NCI-H526 treated with DMSO at 0.1 percent for 48 hours (cell line): ENCODE results near the gene FAM228B.
"Not testable (repeated sequence)": the region's sequence is repeated elsewhere in the genome, so short reads cannot be mapped to it uniquely, and the experiment has no call there.

ENCODE experiments used
- DNase-seq: peaks from one replicate; lab custom pipeline; 2025; lab: John Stamatoyannopoulos, UW

Gene FAM228B

DNA sequence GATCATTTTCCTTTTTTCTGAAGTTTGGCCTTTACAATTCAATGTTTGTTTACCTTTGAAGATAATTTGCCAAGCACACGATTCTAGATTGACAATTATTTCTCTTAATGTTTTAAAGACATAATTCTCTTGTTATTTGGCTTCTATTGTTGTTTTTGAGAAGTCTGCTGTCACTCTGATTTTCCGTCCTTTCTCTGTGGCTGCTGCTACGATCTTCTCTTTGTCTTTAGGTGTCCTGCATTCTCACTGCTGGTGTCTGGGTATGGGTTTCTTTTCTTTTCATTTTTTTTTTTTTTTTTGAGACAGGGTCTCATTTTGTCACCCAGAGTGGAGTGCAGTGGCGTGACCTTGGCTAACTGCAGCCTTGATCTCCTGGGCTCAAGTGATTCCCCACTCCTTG lies 36.4 kb downstream of the FAM228B start:
- DNase-seq, result no peak

DNA sequence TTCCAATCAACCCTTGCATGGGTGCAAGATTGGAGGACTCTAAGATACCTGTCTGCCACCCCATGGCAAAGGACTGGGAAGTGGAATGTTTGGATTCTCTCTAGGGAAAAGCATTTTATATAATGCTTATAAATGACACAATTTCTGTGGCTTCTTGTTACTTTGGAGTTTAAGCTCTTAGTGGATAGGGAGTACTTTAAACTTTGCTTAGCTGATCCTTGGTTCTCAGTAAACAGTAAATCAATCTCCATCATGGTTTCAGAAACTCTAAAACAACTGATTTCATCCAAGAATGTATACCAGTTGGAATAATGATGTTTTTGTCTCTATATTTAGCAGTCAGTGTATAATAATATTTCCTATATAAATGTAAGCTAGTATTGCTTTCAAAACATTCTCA lies 37.5 kb downstream of the FAM228B start:
- no peak for DNase-seq

DNA sequence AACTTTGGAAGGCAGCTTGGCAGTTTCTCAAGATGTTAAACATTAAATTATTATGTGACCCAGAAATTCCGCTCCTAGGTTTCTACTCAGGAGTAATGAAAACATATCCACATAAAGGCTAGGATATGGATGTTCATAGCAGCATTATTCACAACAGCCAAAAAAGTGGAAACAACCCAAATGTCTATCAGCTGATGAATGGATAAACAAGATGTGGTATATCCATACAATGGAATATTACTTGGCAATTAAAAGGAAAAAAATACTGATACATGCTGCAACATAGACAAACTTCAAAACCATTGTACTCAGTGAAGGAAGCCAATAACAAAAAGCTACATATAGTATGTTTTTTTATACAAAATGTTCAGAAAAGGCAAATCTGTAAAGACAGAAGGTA lies 39.2 kb downstream of the FAM228B start:
- no peak for DNase-seq

DNA sequence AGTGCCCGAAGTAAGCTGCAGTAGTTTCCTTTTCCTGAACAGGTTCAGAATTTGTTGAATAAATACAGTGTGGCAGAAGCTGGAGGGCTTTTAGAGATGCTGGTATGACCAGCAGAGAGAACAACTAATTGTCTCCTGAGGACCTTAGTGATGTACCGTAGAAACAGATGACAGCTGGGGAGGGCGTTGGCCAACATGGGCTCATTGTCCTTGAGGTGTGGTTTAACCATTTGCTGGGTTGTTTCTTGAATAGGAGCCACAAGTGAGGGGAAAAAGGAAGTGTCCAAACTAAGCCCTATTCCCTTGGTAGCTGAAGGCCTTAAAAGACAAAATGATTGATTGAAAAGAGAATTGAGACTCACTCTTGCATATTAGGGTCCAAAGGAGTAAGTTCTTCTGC lies 39.9 kb downstream of the FAM228B start:
- no peak for DNase-seq

DNA sequence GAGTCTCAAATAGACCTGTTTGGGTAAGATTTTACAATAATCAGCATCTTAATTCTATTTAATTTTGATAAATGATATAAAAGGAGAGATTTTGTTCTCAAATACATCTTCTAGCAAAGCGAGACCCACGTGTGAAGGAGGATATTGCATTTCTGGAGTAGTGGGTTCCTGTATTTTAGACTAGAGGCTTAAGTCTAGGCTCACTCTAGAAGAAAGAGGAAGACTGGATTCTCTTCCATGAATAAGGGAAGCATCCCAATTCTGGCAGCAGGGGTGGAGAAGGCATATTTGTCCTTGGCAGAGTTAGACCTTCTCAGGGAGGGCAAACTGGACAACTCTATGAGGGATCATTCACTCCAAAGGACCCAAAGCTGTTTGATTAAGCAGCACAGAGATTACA lies 40.3 kb downstream of the FAM228B start:
- DNase-seq, result no peak

DNA sequence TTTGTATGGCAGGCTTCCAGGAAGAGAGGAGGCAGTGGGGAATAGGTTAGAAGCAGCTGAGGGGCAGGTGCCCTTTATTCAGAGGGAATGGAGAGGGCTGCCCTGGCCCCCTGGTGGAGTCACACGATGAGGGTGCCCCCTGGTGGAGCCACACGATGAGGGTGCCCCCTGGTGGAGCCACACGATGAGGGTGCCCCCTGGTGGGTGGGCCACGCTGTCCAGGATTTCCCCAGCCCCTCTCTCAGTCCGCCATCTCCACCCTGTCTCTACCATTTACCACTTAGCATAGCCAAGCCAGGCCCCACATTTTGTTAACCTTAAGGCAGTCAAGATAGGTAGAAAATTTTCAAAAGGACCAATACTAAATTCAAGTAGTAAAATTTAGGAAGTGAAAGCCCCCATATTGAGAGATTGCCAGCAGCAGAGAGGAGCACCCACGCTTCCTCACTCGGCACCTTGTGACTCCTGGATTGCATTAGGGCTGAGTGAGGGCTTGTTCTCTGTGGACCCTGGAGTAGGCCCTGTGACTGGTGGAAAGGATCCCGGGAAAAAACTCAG lies 41.2 kb downstream of the FAM228B start:
- DNase-seq, result no peak

DNA sequence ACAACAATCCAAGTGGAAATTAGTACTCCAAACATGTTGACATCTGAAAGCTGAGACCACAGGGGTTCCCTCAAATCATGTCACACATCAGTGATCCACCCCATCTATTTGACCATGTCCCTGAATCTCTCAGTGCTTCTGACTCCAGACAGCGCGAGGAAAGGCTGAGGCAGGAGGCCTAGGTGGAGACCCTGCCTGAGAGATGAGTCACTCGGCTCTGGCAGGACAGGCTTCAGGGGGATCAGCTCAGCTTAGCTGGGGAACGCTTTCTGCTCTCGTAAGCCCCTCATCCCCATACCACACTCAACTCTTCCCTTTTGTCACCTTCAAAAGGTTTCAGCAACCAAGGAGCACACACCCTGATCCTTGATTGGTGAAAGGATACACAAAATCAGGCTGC lies 45.8 kb downstream of the FAM228B start:
- DNase-seq, result no peak

DNA sequence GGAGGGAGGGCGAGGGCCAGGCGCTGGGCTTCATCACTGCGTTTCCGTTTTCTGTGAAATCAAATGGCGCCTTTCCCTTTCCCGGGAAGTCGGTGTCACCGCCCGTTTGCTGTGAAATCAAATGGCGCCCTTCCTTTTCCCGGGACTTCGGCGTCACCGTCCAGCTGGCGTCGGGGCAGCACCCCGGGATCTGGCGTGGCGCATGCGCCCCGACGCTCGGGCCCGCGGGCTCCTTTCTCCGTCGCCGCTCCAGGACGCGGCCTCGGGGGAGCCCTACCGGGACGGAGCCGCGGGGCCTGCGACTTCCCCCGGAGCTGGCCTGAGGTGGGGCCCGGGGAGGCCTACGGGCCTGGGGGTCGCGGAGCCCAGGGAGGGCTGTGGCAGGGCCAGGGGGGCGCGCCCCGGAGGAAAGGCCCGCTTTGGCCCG lies 51.6 kb downstream of the FAM228B start, which contains the start of gene FAM228A:
FAM228A (plus strand) TSS at position 203 of the 427 bp plus-strand sequence. CDS start 428 bp downstream, outside the sequence.
- no peak for DNase-seq

DNA sequence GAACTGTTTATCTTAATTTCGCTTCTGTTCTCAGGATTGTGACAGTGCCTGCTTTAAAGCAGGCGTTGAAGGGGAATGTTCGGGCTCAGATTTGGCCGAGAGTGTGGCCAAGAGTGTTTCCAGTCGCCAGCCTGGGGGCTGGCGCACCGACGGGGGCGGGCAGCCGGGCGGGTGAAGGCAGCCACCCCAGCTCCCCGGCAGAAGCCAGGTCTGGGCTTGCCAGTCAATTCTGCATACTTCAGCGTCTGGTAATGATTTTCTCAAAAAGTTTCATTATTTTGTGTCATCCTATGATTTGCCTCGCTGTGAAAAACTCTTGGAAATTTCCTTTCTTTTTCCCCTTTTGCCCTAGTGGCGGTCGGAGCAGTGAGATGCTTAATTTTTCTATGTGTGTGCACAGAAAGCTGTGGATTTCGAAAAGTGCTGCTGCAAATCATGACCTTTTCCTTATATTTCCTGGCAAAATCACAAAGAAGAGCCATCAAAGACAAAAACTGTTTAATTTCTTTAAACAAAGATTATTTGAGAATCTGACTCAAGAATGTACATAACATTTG lies 52.4 kb downstream of the FAM228B start:
- no peak for DNase-seq

DNA sequence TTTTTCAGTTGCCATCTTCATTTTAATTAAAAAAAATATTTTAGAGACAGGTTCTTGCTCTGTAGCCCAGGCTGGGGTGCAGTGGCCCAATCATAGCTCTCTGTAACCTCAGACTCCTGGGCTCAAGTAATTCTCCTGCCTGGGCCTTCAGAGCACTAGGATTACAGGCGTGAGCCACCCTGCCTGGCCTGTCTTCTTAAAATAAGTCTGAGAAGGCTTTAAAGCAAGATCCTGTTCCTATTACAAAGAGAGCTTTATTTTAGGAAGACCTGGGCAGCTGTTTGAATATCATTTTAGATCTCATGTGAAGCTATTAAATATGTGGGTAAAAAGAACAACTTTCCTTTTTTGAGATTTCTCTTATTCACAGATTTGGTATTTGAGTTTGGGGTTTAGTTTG lies 53.1 kb downstream of the FAM228B start:
- no peak for DNase-seq

DNA sequence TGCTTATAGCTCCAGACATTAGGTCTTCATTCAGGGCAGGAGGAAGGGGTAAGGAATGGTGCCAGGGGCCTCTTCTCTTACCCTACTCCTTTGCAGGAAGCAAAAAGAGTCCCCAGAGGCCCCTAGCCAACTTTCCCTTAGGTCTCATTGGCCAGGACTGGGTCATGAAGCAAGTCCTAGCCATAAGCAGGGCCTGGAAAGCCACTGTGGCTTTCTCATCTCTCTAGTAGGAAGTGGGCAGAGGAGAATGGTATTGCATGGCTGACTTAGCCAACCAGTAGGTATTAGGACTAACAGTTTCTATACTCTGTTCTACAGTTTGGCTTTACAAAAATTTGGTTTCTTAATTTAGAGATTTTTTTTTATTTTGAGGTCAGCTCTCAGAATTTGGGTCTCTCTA lies 56.4 kb downstream of the FAM228B start:
- no peak for DNase-seq

DNA sequence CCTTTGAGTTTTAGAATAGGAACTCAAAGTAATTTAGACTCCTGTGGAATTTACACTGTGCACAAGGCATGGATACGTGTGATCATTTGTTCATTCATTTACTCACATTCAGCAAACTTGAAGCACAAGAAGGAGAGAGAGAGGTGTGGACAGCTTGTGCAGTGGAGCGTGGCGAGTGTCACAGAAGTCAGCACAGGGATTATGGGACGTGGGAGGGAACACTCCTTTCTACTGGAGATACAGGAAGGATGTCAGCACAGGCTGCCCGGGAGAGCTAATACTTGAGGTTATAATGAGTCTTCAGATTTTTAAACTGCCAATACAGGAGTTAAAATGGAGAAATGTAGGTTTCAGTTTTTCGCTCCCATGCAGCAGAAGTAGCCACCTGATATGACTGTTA lies 58.6 kb downstream of the FAM228B start:
- peak; percentile 3 for DNase-seq

DNA sequence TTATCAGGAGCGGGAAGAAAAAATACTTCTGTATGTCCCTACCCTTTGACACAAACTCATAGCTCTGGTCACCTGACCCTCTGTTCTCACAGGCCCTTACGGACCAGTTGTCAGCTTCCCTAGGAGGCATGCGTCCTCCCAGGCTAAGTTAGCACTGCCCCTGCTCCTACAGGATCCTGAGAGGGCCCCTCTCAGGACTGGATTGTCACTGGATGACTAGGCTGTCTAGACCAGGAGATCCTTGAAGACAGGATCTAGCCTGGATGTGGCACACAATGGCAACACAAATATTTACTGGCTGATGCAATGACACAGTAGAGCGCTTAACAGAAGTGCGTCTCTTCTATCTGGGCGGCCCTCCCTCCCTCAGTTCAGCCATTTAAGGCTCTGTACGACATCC lies 59.2 kb downstream of the FAM228B start:
- DNase-seq, result no peak

DNA sequence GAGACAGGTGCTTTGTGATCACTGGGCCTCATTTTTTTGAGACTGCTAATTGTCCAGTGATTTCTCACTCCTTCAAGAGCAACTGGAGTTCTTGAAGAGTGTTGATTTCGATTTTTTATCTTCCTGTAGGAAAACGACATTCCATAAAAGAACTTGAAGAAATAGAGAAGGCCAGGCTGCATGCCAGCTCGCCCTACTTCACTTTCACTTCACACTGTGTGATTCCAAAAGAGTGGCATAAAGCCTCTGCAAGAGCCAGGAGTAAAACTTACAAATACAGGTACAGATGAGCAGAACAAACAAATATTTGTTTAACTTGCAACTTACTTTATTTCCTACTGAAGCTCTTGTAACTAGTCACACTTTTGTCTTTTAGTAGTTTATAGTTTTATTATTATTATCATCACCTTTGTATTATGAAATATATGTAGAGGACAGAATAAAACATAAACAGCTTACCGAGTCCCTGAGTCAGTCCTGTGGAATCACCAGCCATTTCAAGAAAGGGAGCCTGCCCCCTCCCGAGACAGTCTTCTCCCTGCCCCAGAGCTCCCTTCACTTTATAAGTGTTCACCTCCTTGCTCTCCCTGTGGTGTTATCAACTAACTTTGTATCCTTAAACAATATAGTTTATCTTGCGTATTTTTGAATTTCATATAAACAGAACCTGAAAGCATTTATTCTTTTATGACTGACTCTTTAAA lies 60.2 kb downstream of the FAM228B start:
- DNase-seq, result no peak

DNA sequence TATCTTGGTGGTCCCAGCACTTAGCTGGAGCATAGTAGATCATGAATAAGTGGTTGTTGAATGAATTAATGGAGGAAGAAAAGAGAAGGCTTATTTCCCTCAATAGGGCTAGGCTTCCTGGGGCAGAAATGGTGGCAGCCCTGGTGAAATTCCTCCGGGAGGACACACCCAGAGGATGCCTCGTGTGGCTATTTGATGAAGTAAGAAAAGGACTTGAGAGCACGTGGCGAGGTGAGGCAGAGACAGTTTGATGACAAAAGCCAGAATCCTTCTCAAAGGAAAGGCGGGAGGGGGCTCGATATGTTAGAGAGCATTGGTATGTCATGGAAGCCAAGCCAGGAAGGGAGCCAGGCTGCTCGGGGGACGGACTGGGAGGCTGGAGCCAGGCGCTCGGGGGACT lies 66.3 kb downstream of the FAM228B start:
- no peak for DNase-seq

DNA sequence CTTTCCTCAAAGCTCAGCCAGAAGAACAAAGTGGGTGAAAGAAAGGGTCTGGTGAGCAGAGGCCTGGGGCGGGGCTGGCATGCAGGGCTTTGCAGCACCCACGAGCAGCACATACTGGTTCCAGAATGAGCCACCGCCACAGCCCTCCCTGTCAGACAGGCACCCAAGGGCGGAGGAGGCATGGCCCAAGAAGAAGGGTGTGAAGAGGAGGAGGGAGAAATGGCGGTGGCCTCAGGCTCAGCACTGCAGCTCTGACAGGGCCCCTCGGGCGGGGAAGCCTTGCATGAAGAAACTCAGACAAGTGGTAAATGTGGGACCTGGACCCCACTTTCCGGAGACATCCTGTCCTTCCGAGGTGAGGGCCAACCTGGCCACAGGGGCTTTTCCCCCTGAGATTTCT lies 67.2 kb downstream of the FAM228B start:
- no peak for DNase-seq

DNA sequence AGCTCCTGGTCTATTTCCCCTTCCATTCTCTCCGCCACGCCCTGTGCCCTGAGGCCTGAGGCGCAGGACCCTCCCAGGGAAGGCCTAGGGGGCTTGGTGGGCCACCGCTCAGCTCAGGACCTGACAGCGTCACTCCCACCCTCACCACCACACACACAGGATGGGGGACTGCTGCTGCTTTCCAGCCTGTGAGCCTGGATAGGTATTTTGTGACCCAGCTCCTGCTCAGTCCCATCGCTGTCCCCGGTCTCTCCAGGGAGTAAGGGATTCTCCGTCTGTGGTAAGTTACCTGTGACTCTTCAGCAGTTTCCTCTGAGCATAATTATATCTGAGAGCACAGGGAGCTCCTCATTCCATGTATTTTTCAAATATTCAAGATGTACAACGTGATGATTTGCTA lies 67.9 kb downstream of the FAM228B start:
- no peak for DNase-seq

DNA sequence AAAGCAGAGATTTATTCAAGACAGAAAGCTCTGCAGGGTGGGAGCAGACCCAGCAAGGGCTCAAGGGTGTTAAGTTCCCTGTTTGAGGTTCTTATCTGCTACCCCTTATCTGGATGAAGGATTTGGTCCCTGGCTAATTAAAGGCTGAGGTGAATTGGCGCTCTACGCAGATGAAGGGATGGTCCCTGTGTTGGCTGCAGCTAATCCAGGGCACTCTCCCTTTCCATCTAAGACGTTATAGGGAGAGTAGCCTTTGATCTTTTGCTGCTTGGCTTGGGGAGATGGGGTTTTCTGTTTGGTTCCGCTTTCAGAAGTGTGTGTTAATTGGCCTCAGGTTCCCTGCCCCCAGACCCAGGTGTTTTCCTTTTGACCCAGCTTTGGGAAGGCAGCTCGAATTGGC lies 68.6 kb downstream of the FAM228B start:
- DNase-seq, result no peak

DNA sequence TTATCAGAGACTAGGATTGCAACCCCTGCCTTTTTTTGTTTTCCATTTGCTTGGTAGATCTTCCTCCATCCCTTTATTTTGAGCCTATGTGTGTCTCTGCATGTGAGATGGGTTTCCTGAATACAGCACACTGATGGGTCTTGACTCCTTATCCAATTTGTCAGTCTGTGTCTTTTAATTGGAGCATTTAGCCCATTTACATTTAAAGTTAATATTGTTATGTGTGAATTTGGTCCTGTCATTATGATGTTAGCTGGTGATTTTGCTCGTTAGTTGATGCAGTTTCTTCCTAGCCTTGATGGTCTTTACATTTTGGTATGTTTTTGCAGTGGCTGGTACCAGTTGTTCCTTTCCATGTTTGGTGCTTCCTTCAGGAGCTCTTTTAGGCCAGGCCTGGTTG lies 73.9 kb downstream of the FAM228B start:
- DNase-seq, result not testable (repeated sequence)

DNA sequence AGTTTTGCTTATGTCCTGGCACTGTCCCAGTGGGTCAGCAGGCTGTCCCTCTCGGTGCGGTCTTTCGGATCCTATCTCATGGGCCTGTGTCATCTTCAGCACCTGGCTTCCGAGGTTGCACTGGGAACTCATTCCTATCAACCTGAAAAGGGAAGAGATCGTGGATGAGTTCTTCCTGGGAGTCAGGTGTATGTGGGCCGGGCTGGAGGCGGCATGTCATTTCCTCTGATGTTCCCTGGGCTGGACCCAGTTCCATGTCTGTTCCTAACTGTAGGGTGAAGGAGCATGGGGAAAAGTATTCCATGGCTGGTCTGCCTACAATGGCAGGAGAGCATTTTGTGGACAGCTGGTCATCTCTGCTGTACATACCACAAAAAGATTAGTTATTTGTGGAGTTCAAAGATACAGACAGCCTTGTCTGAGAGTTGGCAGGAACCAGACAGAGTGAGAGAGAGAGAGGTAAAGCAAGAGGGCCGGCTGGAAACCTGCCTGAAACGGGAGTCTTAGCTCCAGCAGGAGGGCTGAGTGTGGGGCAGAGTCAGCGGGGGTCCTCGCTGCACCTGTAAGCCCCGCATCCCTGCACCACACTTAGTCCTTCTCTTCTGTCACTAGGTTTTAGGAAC lies 76.8 kb downstream of the FAM228B start:
- no peak for DNase-seq

DNA sequence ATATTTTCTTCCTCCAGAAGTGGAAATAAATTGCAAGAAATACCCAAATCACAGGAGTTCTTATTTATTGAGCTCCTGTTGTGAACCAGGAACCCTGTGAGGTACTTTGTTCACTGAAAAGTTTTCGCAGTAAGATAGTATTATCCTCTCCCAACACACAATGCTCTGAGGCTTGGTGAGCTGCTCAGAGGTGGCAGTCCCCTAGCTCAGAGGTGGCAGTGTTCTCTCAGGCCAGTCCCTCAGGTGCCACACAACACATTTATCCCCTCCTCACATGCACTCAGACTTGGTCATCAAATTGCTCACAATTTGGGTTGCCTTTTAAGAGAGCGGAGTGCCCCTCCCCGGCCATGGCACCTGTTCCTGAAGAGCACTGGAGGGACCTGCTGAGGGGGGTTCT lies 77.5 kb downstream of the FAM228B start:
- no peak for DNase-seq

DNA sequence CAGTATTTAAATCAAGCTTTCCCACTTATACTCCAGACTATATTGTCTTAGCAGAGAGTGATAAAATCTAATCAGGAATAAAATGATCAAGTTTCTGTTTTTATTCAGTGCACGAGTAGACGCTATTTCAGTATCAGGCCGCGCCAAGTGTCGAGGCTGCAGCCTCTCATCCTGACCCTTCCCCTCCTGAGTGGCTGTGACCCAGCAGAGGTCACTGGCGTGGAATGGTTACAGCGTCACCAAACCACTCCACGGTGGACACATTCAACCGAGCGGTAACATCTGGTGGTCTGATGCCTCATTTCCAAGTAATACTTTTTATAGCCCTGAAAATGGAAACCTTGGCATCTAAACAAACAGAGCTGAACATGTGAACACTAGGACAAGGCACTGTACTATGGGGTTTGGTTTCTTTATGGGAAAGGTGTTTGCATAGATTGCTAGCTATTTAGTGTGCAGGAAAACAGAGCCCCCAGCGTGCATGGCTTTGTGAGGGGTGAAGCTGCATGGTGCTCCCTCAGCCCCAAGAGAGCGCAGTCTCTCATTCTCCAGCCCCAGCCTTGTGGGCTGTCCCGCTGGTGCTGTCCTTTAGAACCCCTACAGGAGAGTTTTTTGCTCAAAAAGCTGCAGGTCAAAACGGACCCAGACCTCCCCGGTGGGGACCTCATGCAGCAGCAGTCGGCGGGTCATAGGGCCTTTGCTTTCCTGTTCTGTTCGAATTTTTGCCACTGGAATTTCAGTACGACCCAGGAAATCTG lies 79.9 kb downstream of the FAM228B start:
- peak; percentile 19 for DNase-seq

DNA sequence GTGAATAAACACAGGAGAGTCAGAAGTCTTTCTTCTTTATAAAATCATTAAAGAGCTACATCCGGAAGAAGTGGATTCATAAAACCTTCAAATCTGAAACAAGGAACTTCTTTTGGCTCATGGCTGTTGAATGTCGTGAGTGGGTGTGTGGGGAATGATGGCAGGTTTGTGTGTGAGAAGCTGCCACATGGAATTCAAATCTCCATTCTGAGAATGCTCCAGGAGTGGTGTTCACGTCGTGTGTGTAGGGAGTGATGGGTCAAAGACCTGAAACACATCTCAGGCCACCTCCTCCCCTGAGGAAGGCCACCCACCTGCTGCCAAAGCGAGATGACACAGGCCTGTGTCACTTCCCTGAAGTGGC lies 80.5 kb downstream of the FAM228B start:
- no peak for DNase-seq
